ENCODE data around the gene ZNF516.

ZNF516 gene

DNA sequence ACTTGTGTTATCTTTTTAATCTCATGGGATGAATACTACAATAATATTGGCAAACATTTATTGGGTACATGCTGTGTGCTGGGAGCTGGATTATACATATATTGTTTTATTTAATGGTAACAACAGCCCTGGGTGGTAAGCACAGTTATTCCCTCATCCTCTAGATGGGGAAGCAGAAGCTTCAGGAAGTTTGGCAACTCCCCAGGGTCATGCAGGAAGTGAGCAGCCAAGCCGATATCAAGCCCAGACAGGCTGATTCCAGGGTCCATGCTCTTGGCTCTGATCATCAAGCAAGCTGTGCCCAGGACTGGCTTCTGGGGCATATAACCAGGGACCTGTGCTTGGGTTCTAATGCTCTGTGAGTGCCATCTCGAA is 155.8 kb downstream of the ZNF516 start:
- no peak for DNase-seq (ENCODE audit: insufficient read length, low spot score)
- TF ChIP-seq POLR2A (IDR thresholded peaks at IDR 0.05; ENCODE audit: low read depth, low read length), result no peak
- FAIRE-seq, result no peak

DNA sequence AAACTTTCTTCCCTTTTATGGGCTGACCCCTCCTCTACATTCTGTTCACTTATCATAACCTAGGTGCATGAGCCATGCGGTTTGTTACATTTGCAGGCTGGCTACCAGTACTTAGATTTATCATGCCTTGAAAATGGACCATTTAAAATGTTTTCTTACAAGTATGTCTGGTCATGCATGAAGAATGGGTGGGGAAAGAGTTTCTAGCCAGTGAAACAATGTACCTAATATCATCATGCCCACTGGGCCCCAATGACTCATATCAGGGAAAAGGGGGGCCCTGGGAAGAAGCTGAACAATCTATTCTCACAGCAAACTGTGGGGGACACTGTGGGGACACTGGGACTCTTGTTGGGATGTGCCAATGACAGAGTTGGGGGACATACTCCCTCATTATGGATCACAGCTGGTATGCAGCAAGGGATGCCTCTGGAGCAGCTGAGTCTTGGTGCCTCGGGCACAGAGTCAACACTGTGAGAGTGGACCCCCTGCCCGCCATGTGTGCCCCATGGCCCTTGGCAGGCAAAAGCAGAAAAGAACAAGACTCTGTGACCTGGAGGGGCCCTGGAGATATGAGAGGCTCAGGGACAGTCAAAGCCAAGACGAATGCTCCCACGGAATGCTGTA is 156.3 kb downstream of the ZNF516 start:
- DNase-seq (ENCODE audit: insufficient read length, low spot score) (no peak), FAIRE-seq (no peak)
- TF ChIP-seq POLR2A (IDR thresholded peaks at IDR 0.05; ENCODE audit: low read depth, low read length), result no peak

DNA sequence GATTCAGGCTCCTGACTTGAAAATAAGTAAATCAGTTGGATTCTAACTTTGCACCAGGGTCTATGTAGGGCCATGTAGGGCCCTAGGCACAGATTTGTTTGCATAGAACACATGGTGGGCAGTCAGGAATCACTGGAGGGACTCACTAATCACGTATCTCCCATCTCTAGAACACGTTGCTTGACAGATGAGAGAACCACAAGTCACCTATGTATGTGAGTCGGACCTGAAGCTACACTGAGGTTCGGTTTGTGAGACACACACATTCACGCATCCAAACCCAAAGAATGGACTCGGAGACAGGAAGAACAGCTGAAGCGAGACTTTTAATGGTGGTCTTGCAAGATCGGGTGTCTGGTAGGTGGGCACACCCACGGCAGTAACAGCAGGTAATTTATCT is 157.0 kb downstream of the ZNF516 start:
- no peak for DNase-seq (ENCODE audit: insufficient read length, low spot score)
- FAIRE-seq, result no peak
- no peak for TF ChIP-seq POLR2A (IDR thresholded peaks at IDR 0.05; ENCODE audit: low read depth, low read length)

DNA sequence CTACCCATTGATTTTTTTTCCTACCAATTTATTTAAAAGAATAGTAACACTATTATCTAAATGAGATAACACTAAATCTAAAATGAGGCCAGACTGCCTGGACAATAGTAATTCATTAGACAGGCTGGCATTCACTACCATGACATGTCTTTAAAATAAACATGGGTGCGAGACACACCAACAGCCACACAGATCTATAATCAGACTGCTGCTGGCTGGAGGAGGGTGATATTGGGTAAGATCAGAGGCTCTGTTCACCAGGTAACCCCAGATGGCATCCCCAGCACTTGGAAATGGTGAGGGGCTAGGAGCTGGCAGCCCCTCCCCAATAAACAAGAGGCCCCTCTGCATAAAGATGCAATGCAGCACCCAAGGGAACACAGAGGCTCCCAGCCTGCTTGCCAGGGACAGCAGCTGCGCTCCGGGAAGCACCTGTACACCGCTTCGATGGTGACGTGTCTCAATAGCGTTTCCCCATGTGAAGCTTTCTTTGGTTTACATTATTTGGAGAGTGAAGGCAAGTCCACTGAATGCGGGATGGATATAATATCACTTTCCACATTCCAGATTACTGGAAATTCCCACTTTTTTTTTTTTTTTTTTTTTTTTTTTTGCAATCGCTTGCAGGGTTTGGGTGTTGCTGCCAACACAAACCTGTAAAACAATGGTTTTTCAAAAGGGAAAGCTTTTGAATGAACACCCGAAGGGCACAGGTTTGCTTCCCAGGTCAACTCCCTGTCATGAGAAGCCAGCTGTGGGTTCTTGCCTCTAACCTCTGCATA is 159.0 kb downstream of the ZNF516 start:
- FAIRE-seq (no peak), DNase-seq (ENCODE audit: insufficient read length, low spot score) (no peak)
- no peak for TF ChIP-seq POLR2A (IDR thresholded peaks at IDR 0.05; ENCODE audit: low read depth, low read length)

DNA sequence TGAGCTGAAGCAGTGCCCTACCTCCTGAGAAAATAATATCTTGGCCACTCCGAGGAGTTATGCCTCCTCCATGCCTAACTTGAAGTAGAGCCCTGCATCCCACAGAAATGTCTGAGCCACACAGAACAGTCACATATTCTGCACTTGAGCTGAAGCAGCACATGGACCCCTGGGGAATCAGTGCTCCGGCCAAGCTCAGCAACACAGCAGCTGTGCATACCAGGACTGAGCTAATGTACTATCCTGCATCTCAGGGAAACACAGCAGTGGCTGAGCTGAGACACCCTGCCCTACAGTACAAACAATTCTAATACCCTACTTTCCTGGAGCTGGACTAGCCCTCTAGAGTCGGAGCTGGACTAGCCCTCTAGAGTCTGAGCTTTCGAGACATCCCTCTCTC is 166.9 kb downstream of the ZNF516 start:
- no peak for TF ChIP-seq POLR2A (IDR thresholded peaks at IDR 0.05; ENCODE audit: low read depth, low read length)
- DNase-seq (ENCODE audit: insufficient read length, low spot score) (no peak), FAIRE-seq (no peak)

DNA sequence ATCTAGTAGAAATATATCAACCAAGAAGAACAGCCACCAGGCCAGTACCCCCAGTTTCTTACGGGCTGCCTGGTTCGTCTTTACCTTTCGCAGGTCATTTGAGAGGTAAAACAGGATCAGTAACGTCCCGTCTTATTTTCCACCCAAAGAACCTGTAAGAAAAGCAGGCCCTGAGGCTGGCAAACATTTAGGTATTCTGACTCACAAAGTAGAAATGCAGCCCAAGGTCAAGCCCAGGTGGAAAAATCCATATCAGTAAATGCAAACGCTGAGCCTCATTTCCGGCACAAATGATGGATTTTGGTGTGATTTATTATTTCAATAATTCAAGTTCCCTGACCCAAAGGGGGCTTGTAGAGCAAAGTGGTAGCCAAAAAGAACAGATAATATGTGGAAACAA is 171.2 kb downstream of the ZNF516 start:
- no peak for FAIRE-seq
- DNase-seq (ENCODE audit: insufficient read length, low spot score), result no peak
- no peak for TF ChIP-seq POLR2A (IDR thresholded peaks at IDR 0.05; ENCODE audit: low read depth, low read length)

DNA sequence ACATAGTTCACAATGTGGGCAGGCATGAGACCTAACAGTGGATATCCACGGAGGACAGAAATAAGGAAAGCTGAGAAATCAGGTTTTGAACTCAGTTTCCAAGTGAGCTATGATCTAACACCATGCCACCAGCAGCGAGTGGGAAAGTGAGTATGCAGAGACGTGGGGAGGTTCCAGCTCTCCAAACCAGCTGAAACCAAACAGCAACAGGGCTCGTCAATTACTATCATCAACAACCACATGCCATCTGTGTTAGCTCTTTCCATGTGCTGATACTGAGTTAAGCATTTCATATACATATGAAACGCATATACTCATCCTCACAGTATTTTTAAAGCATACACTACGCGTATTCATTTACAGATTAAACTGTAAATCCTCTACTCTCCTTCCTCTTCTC is 172.4 kb downstream of the ZNF516 start:
- DNase-seq (ENCODE audit: insufficient read length, low spot score) (no peak), FAIRE-seq (no peak)
- TF ChIP-seq POLR2A (IDR thresholded peaks at IDR 0.05; ENCODE audit: low read depth, low read length), result no peak

DNA sequence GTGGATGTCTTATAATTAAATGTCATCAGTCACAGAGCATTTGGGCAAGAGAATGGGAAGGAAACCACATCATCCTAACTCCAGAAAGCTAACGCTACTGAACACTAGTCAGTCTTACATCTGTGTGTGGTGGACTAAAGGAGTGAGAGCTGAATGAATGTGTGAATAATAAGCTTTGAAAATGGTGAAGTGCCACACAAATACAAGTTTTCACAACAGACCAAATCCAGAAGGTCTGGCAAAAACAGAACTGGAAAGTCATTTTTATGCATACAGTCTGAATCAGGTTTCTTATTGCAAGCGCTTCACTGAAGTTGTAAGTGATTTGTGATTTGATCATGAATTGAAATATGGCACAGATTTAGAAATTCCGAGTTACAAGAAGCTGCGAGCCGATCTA is 175.7 kb downstream of the ZNF516 start:
- TF ChIP-seq POLR2A (IDR thresholded peaks at IDR 0.05; ENCODE audit: low read depth, low read length), result no peak
- DNase-seq (ENCODE audit: insufficient read length, low spot score) (no peak), FAIRE-seq (no peak)

DNA sequence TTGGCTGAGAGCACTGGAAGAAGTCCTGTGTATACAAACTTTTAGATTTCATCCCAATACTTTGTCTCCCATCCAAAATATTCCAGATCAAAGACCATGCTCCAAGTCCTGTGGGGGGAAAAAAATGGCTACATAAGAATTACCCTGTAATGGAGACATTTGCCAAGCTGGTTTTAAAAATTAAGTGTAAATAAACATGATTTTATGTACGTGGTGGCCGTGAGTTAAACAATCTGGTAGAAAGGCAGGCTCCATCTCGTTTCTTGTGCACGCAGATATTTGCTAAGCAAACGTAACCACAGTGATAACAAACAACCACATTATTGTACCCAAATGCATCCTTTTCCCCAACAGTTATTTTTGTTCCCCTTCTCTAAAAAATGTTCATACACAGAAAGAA is 176.4 kb downstream of the ZNF516 start:
- no peak for FAIRE-seq
- no peak for TF ChIP-seq POLR2A (IDR thresholded peaks at IDR 0.05; ENCODE audit: low read depth, low read length)
- no peak for DNase-seq (ENCODE audit: insufficient read length, low spot score)

DNA sequence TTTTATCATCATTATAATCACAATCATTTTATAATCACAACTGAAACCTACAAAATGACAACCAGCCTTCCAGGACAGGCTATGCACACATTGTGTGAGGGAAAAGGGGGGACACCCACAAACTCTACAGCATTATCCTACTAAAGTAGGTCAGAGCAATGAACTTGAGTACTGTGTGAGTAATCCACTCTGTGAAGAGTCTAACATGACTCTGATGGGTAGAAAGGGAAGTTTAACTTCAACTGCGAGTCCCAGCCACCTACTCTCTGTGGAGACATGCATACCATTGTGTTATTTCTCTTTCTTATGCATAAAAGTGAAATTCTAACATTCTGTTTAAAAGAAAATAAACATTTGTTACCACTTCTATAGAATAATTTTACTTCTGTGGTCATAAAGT is 177.9 kb downstream of the ZNF516 start:
- no peak for FAIRE-seq
- TF ChIP-seq POLR2A (IDR thresholded peaks at IDR 0.05; ENCODE audit: low read depth, low read length), result no peak
- no peak for DNase-seq (ENCODE audit: insufficient read length, low spot score)

DNA sequence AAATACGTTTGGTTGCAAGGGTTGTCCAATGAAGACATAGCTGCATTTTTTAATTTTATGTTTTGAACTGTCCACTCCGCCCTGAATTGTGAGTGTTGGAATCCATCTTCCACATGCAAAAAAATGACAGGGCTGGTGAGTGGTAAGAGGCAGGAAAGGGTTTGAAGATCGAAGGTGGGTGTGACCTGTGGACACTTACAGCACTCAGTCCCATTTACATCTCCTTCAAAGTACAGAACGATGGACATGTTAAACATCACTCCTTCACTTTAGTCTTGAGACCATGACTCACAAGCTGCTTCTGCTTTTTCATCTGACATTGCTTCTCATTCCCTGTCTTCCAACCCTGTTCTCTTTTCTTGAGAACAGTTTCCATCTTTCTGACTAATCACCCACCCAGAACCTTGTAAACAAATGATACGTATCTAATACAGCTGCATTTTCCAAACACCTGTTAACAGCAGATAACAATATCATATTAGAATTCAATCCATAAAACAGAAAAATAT is 179.3 kb downstream of the ZNF516 start:
- DNase-seq (ENCODE audit: insufficient read length, low spot score), result no peak
- no peak for FAIRE-seq
- TF ChIP-seq POLR2A (IDR thresholded peaks at IDR 0.05; ENCODE audit: low read depth, low read length), result no peak

DNA sequence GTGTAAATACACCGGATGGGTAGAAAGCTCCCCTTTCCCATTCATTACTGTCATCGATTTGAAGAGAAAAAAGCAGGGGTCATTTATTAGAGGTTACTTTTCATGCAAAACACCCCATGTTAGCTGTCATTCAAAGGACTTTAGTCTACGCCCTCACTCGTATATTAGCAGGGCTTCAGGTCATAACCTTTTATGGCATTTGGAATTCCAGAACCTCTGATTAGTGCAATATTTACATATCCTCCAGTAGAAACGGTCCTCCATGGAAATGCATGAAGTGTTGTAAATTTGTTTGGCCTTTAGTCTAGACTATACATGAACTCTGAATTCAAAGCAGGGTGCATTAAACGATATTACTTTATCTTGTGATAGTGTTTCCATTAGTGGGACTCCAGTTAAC is 180.5 kb downstream of the ZNF516 start:
- FAIRE-seq (no peak), DNase-seq (ENCODE audit: insufficient read length, low spot score) (no peak)
- no peak for TF ChIP-seq POLR2A (IDR thresholded peaks at IDR 0.05; ENCODE audit: low read depth, low read length)

DNA sequence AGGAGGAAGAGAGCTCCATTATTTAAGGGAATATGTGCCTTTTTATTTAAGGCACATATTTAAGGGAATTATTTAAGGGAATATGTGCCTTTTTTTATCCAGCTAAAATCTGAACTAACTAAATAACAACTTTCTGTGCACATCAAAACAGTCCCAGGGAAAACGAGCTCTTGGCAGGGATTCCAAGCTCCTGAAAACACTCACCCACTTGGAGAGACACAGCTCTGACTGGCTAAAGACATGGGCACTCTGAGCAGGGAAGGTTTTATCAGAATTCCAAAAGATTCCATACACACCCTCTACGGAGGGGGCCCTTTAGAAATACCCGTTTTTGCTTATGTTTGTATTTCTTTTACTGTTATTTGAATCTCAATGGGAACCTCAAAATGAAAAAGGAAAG is 181.0 kb downstream of the ZNF516 start:
- TF ChIP-seq POLR2A (IDR thresholded peaks at IDR 0.05; ENCODE audit: low read depth, low read length), result no peak
- DNase-seq (ENCODE audit: insufficient read length, low spot score) (no peak), FAIRE-seq (no peak)

Measured in H54 (cell line).